ENCODE results near the gene OPCML. TPM values are rescaled to one million over a fixed set of nuclear protein-coding genes. Genes with fewer than 3 reads are reported as not detected.

OPCML gene
- total RNA-seq, 1 experiment from 2014 or later = 0.94 TPM

- H3K56ac ChIP-seq (ENCODE audit: insufficient read length, low read depth, low read length) = no peak overlapping the region
- no peak overlapping the region for H3K27ac ChIP-seq (ENCODE audit: insufficient read length, low read depth, low read length)
- no peak overlapping the region for H4K8ac ChIP-seq (replicated peaks; ENCODE audit: insufficient read length, low read depth, low read length)
- no peak overlapping the region for H2BK15ac ChIP-seq (ENCODE audit: low read depth, low read length)
- DNase-seq = no peak
- H3K27me3 ChIP-seq (ENCODE audit: insufficient read depth, low read length) = no peaks in the 10 kb centered on the region
- H4K20me1 ChIP-seq (ENCODE audit: control insufficient read depth, insufficient read depth, insufficient read length) = no peaks in the 10 kb centered on the region
- Mint-ChIP-seq H3K4me3 (no peak overlapping the region), H3K27ac (no peak overlapping the region), H3K36me3 (ENCODE audit: insufficient read depth in 1 of 3, low read depth in 3 of 3) (peaks cover 0 to 4% (median 3%) of the 10 kb centered on the region in 3 experiments; a peak in 3 of 7 replicates), H3K9me3 (peaks cover 3 to 4% of the 10 kb centered on the region in 2 experiments; a peak in 3 of 5 replicates), H3K4me1 (peaks cover 3 to 6% of the 10 kb centered on the region in 2 experiments), H3K27me3 (ENCODE audit: low read depth) (no peaks in the 10 kb centered on the region; the same call in 1 of the 2 replicates)
- H3K4me1 ChIP-seq (ENCODE audit: insufficient read depth, low read length) = no peaks in the 10 kb centered on the region; the same call in 1 of the 2 replicates
- no peak overlapping the region for H2AFZ ChIP-seq (ENCODE audit: low read length)
- no peak overlapping the region for H2BK120ac ChIP-seq (ENCODE audit: low read depth, low read length, poor library complexity, severe bottlenecking)
- H2AK5ac ChIP-seq (ENCODE audit: insufficient read length, low read length) = no peak overlapping the region
- H3K9ac ChIP-seq (ENCODE audit: extremely low read depth, insufficient read length, low read length) = no peak overlapping the region
- H3K23me2 ChIP-seq (ENCODE audit: insufficient read length, low read depth, low read length, poor library complexity, severe bottlenecking) = no peaks in the 10 kb centered on the region
- no peak overlapping the region for H2BK5ac ChIP-seq (ENCODE audit: insufficient read length, low read length)
- no peak overlapping the region for H3K14ac ChIP-seq (ENCODE audit: insufficient read depth, low read length)
- no peak overlapping the region for H2BK20ac ChIP-seq (ENCODE audit: low read depth, low read length, poor library complexity, severe bottlenecking)
- WGBS (ENCODE audit: extremely low coverage, insufficient read length, low lambda C conversion rate) = no CpG with 5 or more reads among the region's 3 CpGs
- H3K4ac ChIP-seq (ENCODE audit: low read depth, low read length) = no peak overlapping the region
- H4K5ac ChIP-seq (ENCODE audit: insufficient read length, low read depth, low read length) = no peak overlapping the region
- no peak overlapping the region for H3K18ac ChIP-seq (ENCODE audit: insufficient read length, low read depth, low read length)
- no peak overlapping the region for H4K91ac ChIP-seq (ENCODE audit: insufficient read length, low read depth, low read length)
- H3K79me2 ChIP-seq (ENCODE audit: insufficient read depth, low read length) = no peaks in the 10 kb centered on the region
- H3T11ph ChIP-seq (ENCODE audit: low read length) = no peak overlapping the region
- H2BK12ac ChIP-seq (ENCODE audit: insufficient read length, low read depth, low read length) = no peak overlapping the region
- H3K9me3 ChIP-seq (ENCODE audit: control insufficient read depth, low read depth, low read length) = no peaks in the 10 kb centered on the region
- TF ChIP-seq, protein P1, sequence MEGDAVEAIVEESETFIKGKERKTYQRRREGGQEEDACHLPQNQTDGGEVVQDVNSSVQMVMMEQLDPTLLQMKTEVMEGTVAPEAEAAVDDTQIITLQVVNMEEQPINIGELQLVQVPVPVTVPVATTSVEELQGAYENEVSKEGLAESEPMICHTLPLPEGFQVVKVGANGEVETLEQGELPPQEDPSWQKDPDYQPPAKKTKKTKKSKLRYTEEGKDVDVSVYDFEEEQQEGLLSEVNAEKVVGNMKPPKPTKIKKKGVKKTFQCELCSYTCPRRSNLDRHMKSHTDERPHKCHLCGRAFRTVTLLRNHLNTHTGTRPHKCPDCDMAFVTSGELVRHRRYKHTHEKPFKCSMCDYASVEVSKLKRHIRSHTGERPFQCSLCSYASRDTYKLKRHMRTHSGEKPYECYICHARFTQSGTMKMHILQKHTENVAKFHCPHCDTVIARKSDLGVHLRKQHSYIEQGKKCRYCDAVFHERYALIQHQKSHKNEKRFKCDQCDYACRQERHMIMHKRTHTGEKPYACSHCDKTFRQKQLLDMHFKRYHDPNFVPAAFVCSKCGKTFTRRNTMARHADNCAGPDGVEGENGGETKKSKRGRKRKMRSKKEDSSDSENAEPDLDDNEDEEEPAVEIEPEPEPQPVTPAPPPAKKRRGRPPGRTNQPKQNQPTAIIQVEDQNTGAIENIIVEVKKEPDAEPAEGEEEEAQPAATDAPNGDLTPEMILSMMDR (conservative IDR thresholded peaks at IDR 0.05) = no peak
- no peaks in the 10 kb centered on the region for H3K79me1 ChIP-seq (ENCODE audit: insufficient read depth, low read depth, low read length, poor library complexity, severe bottlenecking)
- H3K23ac ChIP-seq (ENCODE audit: insufficient read length, low read depth, low read length) = no peak overlapping the region
- H3K4me2 ChIP-seq (ENCODE audit: insufficient read depth, insufficient read length, low read length) = no peak overlapping the region
Measured at GRCh38 chr11:133331031-133331430, 201.3 kb downstream of the OPCML start.

All from H9 (cell line).